GM19023 (cell line): ENCODE results near the gene PCSK6.

Experiments
- ATAC-seq: cut with Tn5 transposase; IDR thresholded peaks from one replicate; pipeline ENCODE4 v1.9.1; 2021; ENCODE audit warnings: mild to moderate bottlenecking, moderate library complexity; ENCODE audit not compliant: unreplicated experiment

PCSK6 gene

DNA sequence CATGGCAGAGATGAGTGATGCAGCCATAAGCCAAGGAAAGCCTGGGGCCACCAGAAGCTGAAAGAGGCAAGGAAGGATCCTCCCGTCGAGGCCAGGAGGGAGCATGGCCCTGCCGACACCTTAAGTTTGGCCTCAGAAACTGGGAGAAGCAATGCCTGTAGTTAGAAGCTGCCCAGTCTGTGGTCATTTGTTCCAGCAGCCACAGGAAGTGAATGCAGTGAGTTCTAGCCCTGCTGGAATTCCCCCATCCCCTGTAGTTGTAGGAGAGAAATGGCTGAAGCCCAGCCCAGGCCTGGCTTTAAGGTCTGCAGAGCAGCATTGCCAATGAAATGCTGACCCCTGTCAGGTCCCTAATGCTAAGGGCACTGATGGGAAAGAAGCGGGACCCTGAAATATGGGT lies 225.5 kb downstream of the PCSK6 start:
- ATAC-seq = no peak

DNA sequence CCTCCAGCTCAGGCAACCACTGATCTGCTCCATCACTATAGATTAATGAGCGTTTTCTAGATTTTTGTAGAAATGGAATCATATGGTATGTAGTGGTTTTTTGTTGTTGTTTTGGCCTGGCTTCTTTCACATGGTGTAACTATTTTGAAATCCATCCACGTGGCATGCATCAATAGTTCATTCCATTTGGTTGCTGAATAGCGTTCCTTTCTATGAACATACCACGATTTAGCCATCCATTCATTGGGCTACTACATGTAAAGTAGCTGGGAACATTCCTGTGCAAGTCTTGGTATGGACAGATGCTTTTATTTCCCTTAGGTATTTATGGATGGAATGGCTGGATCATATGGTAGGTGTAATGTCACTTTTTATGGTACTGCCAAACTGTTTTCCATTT lies 227.0 kb downstream of the PCSK6 start:
- no peak for ATAC-seq

DNA sequence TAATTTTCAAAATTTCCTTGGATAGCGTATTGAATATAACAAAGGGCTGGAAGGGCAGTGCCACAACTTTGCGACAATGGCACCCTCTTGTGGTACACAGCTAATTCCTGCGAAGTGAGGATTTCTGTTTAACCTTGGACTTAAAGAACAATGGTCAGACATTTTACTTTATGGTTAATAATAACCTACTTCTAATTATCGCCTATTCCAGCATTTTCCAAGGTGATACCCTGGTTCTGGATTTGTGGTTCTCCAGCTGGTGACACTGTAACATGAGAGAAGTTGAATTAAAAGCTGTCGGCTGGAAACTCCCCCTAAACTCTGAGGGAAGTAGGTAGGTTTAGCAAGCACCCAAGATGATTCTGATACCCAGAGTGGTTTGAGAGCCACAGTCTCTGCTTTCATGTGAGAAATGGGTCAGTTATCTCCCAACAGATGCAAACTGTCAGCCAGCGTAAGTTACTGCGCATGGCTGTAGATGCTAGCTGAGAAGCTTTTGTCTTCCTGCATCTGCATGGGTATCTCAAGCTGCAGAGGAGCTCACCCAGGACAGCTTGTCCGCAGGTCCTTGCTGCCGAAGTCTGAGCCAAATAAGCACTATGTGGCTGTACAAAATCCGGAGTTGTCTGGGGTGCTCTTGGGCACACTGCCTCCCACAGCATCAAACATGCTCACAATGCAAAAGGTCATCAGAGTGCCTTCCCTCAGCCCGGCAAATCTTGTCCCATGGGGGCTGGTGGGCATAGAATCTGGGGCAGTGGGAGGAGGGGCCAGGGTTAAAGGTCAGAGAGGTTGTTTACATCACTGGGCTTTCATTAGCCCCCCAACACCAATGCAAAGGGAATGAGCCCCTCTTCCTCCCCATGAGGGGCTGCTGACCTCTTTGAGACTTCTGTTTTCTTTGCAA lies 231.0 kb downstream of the PCSK6 start:
- ATAC-seq = peak; percentile 62

DNA sequence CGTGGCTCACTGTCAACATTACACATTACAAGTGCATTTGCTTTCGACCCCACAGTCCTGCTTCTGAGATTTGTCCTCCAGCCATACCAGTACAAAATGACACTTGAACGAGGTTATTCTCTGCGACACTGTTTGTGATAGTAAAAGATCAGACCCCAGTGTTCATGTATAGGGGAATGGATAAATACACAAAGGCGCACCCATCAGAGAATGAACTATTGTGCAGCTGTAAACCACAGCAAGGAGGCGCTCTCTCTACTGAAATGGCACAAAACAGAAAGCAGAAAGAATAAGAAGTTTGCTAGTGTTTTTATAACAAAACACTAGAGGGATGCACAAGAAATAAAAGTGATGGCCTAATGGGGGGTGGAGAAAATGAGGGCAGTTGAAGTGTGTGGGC lies 232.8 kb downstream of the PCSK6 start:
- ATAC-seq = no peak

DNA sequence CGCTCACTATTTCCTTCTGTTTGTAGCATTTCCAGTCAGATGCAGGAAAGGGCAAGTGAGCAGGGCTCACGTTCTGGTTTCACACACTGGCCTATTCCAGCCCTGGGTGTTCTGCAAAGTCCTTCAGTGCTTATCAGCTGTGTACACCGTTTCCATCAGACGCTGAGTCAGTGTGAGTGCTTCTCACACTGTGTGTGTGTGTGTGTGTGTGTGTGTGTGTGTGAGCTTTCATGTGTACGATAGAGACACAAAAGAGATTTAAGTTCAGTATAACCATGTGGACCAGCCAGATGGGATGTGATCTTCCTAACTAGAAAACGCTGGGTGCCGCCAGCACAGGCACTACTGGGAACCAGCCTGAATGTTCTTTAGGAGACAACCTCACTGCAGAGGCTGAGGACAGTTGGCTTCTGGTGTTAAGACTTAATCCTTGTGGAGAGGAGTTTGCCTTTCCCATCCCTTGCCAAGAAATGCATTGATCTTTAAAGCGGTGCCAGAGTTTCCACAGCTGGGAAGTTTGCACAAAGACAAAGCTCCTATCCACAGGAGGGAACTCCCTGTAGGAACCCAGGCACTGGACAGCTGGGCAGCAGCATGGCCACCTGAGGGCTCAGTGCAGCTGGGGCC lies 233.8 kb downstream of the PCSK6 start:
- no peak for ATAC-seq

DNA sequence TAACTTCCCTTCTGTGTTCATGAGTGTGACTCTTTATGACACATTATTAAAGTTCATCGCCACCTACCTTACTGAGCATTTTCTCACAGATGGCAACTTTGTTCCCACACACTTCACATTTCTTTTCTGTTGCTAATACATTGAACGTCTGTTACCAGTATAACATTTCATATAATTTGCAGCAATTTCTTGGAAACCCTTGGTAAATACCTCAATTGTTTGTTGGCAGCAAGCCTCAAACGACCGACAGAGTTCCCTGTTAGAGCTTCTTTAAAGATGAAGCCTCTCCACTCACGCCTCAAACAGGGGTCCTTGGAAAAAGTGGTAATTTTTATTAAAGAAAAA lies 234.5 kb downstream of the PCSK6 start:
- no peak for ATAC-seq

DNA sequence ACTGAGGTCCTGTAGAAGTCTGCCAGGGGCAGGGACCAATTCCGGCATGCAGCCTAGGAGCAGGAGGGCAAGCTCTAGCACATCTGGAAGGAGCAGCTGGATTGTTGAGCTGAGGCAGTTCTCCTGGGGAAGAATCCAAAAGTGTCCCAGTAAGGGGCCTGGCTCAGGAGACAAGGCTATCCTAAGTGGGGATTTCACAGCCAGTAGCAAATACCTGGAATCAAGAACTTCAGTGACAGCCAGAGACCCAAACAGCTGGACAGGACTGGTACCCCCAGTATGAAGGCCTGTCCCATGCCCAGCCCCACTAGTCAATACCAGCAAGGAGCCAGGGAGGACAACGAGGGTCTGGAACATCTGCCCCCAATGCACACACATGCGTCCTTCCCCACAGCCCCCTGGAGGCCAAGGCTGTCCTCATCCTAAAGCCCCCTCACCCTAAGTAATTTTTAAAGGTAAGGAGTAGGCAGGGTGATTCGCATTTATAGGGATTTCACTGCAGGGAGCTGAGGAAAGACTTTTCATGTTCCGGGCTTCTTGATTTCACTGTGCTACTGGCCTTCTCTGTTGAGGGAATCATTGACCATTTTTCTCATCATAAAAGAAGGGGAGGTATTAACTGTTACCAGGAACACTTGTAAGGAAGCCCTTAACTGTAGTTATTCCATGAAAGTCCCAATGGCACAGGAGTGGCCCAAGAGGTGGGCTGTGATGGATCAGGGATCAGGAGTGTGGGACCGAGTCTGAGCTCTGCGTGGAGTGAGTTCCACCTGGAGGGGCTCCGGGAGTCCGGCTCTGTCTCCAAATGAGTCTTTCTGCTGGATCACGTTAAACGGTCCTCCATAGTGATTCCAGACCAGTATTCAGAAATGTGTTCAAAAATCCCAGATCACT lies 235.1 kb downstream of the PCSK6 start:
- ATAC-seq = no peak
